ENCODE results near the gene RSAD2.

- TF ChIP-seq POLR2A (IDR thresholded peaks at IDR 0.05; ENCODE audit: low read depth, low read length) (no peak), TAF1 (IDR thresholded peaks at IDR 0.05; ENCODE audit: borderline replicate concordance, low read depth, low read length) (no peak), POLR2AphosphoS5 (IDR thresholded peaks at IDR 0.05; ENCODE audit: low read depth, low read length) (no peak)
Measured at GRCh38 chr2:6924101-6924923, 46.7 kb downstream of the RSAD2 start.
